Measurements from ENCODE around the gene NMT1.
A peak's percentile ranks its signal among the peaks of the same experiment; 100 is the strongest.

Gene NMT1

GRCh38 chr17:45081047-45081703 lies 20.1 kb downstream of the NMT1 start:
- DNase-seq (ENCODE audit: low read depth, low spot score): no peak

GRCh38 chr17:45086391-45086790 lies 25.3 kb downstream of the NMT1 start:
- DNase-seq (ENCODE audit: low read depth, low spot score): no peak

GRCh38 chr17:45086865-45087503 lies 25.9 kb downstream of the NMT1 start:
- DNase-seq (ENCODE audit: low read depth, low spot score): no peak

- DNase-seq (ENCODE audit: low read depth, low spot score): no peak
Measured at GRCh38 chr17:45087504-45087975, 26.4 kb downstream of the NMT1 start.

GRCh38 chr17:45087978-45088377 lies 26.9 kb downstream of the NMT1 start:
- DNase-seq (ENCODE audit: low read depth, low spot score): no peak

GRCh38 chr17:45088741-45089140 lies 27.6 kb downstream of the NMT1 start:
- DNase-seq (ENCODE audit: low read depth, low spot score): no peak

GRCh38 chr17:45090711-45091110 lies 29.6 kb downstream of the NMT1 start:
- no peak for DNase-seq (ENCODE audit: low read depth, low spot score)

- no peak for DNase-seq (ENCODE audit: low read depth, low spot score)
Measured at GRCh38 chr17:45091778-45092425, 30.8 kb downstream of the NMT1 start.

GRCh38 chr17:45092911-45093430 lies 31.9 kb downstream of the NMT1 start:
- no peak for DNase-seq (ENCODE audit: low read depth, low spot score)

GRCh38 chr17:45093444-45094110 lies 32.5 kb downstream of the NMT1 start:
- DNase-seq (ENCODE audit: low read depth, low spot score): no peak

- DNase-seq (ENCODE audit: low read depth, low spot score): no peak
Measured at GRCh38 chr17:45096141-45096540, 35.0 kb downstream of the NMT1 start.

- DNase-seq (ENCODE audit: low read depth, low spot score): no peak
Measured at GRCh38 chr17:45096926-45097325, 35.8 kb downstream of the NMT1 start.

- no peak for DNase-seq (ENCODE audit: low read depth, low spot score)
Measured at GRCh38 chr17:45098081-45098868, 37.2 kb downstream of the NMT1 start.

GRCh38 chr17:45098869-45099616 lies 37.9 kb downstream of the NMT1 start:
- DNase-seq (ENCODE audit: low read depth, low spot score): peak; percentile 50

- no peak for DNase-seq (ENCODE audit: low read depth, low spot score)
Measured at GRCh38 chr17:45101546-45101882, 40.4 kb downstream of the NMT1 start.

GRCh38 chr17:45101883-45102811 lies 41.0 kb downstream of the NMT1 start:
- no peak for DNase-seq (ENCODE audit: low read depth, low spot score)

- no peak for DNase-seq (ENCODE audit: low read depth, low spot score)
Measured at GRCh38 chr17:45102856-45103255, 41.7 kb downstream of the NMT1 start.

- no peak for DNase-seq (ENCODE audit: low read depth, low spot score)
Measured at GRCh38 chr17:45103269-45103795, 42.2 kb downstream of the NMT1 start.

GRCh38 chr17:45104029-45104428 lies 42.9 kb downstream of the NMT1 start:
- no peak for DNase-seq (ENCODE audit: low read depth, low spot score)
